GM19193 (cell line): ENCODE results near the gene PARN.

Experiments used
- POLR2A ChIP-seq: IDR thresholded peaks from 4 replicates; pipeline ENCODE4 v1.6.1; 2011; ENCODE audit not compliant: insufficient read depth, insufficient read length; ENCODE audit errors: extremely low read depth

Gene PARN

DNA sequence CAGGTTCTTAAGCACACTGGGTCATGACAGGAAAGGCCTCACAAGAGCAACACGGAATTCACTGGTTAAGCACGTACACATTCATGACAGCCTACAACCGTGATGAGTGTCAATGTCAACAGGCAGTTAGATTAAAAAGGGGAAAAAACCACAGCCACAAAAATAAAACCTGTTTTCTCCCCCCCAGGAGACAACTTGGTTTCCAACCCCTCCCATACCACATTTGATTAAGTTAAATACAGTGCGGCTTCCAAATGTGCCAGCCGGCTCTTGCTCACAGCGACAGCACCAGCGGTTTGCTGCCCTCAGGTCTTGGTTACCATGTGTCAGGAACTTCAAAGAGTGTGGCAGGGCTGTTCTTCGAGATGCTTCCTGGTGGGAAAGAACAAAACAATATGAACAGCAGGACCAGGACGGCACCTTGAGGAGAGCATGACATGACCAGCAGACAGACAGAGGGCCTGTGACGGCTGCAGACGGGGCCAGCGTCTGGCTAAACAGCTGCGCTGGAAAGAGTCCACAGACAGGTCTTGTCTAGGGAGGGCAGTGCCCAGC lies 193.6 kb downstream of the PARN start:
- TF ChIP-seq POLR2A = no peak

DNA sequence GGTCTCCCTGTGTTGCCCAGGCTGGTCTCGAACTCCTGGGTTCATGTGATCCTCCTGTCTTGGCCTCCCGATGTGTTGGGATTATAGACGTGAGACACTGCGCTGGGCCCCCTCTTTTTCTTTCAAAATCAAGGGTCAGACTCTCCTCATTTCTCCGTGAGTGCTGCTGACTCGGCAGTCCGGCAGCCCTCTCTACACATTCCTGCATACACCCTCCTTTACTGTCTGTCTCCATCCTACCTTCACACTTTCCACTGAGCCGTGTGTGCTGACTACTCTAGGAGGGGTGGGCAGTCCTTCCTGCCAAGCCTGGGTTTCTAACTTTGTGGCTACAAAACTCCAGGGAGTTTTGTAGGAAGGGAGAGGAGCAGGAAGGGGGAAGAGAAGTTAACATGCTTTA lies 195.2 kb downstream of the PARN start:
- TF ChIP-seq POLR2A = no peak

DNA sequence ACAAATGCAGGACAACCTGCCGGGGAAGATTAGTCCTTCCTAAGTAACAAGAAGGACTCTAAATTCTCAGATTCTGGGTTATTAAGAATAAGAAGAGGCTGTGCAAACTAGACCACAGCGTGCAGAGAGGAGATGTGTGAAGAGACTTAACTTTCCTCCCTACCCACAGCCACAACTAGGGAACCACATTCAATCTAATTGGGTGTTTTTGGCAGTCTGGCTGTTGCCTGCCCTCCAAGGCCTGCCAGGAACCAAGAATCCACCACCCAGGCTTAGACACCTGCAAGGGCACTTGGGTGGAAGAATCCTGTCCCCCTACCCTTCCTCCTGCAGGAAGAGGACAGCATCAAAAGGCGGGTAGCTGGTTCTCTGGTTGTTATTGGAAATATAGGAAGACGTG lies 202.0 kb downstream of the PARN start:
- TF ChIP-seq POLR2A = no peak

DNA sequence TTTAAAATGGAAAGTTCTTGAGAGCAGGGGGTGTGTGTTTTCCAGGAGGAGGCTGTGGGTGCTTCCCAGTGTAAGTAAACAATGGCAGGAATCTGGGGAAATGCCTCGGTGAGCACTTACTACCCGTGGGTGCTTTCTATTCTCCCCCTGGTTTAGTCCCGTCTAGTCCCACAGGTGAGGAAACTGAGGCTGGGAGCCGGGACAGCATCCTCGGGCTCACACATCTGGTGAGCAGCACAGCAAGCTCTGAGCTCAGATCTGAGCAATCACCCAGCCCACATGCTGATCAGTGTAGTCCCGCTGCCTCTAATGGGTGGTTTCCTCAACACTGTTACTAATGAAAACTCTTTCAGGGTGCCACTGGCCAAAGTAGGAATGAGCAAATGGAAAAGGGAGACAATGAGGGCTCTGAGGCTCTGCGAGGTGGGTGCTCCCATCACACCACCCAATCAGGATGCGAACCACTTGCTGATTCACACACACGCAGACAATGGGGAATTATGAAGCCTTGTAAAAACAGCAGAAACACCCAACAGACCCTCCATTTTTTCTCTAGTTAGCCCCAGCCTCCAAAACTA lies 202.6 kb downstream of the PARN start:
- no peak for TF ChIP-seq POLR2A

DNA sequence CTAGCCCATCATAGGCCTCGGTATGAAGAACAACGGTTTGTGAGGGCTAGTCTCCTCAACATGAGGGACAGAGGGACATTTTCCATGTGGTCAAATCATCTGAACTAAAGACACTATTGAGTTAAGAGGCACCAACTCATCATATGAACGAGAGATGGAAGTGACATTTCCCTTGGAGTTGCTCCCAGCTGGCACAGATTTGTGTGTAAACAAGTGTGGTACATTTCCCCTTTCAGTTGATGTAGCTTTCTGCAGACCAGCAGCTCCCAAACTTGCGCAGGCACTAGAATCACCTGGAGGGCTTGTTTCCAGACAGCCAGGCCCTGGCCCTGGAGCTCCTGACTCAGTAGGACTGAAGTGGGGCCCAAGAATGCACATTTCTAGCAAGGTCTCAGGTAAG lies 205.5 kb downstream of the PARN start:
- no peak for TF ChIP-seq POLR2A

DNA sequence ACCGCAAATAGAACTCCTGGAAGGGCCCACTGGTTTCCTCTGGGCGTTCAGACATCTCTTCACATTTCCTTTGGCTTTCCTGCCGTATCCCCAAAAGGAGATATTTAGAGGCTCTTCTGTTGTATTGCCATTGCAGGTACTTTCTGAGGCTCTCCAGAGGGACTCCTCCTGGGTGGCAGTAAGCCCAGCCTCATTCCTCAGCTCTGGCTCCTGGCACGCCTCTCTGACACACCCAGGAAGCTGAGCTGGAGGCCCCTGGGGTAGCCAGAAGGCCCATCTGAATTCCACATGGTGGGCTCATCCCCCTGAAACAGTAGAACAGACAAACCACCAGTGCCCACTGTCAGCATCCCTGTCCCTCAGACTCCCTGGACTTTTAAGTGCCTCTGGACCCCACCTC lies 206.7 kb downstream of the PARN start:
- TF ChIP-seq POLR2A = no peak

DNA sequence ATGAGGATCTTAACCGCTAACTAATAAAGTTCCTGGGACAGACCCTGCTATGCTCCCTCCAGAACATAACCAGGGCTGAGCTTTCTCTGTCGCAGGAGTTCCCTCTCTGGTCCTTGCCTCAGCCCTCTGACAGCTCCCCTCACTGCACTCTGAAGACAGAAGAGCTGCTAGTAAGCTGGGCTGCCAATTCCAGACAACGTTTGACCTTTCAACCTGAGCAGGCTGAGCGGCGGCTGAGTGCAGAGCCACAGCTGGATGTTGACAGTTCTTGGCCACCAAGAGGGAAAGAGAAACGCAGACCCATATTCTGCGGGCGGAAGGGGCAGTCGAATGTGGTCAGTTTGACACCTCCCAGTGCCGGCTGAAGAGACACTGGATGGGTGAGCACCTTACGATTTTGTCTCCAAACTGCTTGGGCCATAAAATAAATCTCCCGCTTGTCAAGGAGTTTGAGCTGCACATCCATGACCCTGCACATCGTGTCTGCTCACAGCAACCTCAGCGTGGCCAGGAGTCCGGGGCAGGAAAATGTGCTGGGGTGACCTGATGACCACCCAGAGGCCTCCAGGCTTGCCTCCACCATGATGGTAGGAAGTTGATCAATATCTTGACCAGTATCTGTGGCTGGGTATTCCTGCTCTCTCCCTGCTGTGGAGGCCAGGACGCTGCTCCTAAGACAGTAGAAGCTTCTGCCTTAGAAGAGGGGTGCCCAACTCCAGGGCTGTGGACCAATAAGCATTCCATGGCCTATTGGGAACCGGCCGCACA lies 209.2 kb downstream of the PARN start:
- TF ChIP-seq POLR2A = no peak

DNA sequence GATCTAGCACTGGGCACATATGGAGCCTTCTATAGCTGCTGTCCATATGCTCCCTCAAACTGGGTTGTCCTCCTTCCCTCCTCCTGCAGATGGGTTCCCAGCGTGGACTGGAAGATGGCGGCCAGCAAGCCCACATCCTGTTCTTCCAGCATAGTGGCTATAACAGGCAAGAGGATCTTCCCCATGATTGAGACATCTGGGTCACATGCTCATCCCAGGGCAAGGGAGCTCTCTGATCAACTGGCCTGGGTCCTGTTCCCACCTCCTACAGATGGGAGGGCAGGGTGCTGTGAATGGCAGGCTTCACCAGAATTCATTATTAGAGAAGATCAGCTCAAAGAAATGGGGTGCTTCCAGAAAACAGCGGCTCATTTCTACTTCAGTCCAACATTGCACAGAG lies 210.2 kb downstream of the PARN start:
- TF ChIP-seq POLR2A = no peak

DNA sequence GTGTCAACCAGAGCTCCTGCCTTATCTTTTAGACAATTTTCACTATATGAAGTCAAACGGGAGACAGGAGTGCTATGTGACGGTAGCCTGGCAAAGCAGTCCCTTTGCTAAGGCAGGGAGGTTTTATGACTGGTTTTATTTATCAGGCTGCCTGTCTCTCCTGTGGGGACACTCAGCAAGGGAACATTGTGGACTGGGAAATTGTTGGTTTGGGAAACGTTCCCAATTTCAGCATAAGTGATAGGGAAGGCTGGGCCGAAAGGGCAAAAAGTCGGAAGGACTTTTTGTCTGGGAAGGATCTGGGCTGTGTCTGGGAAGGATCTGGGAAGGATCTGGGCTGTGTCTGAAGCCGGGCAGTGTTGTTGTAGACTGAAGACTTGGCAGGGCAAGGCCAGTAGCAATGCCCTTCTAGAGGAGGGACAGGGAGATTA lies 211.2 kb downstream of the PARN start:
- no peak for TF ChIP-seq POLR2A

DNA sequence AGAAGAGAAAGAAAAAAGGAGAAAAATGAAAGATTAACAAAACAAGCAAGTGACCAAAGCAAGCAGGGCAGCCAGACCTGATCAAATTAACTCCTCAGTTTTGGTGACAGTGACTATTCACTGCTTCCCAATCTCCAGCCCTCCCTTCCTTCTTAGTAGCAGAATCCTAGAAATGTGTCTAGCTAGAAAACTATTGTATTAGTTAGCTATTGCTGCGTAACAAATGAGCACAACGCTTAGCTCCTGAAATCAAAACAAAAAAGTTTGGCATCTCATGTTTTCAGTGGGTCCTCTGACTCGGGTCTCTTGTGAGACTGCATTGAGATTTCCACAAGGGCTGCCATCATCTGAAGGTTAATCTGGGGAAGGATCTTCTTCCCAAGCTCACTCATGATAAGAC lies 213.9 kb downstream of the PARN start:
- TF ChIP-seq POLR2A = no peak

DNA sequence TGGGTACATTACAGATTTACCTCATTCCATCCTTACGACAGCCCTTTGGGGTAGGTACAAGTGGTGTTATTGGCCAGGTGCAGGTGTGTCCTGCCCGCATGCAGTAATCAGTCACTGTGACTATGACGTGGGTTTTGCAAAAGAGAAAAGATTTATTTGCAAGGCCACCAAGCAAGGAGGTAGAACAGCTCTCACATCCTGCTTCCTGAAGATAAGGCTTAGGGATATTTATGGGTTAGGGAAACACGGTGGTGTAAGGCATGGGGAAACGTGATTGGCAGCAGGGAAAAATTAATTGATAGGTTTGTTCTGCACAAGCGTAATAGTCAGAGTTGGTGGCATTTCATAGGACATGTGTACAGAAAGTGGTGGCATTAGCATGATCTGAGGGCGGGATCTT lies 214.8 kb downstream of the PARN start:
- TF ChIP-seq POLR2A = no peak

DNA sequence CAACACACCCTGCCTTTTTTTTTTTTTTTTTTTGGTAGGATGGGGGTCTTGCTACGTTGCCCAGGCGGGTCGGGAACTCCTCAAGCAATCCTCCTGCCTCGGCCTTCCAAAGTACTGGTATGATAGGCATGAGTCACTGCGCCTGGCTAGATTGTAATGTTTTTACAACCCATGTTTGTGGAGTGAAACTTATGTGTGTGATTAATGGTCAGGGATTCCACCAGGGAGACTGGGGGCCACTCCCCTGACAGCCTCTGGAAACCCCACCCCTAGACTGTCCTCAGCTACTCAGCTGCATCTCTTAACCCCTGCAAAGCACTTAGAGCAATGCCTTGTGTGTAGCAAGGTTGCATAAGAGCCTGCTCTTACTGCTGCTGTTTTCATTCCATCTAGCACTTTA lies 220.5 kb downstream of the PARN start:
- TF ChIP-seq POLR2A = no peak

DNA sequence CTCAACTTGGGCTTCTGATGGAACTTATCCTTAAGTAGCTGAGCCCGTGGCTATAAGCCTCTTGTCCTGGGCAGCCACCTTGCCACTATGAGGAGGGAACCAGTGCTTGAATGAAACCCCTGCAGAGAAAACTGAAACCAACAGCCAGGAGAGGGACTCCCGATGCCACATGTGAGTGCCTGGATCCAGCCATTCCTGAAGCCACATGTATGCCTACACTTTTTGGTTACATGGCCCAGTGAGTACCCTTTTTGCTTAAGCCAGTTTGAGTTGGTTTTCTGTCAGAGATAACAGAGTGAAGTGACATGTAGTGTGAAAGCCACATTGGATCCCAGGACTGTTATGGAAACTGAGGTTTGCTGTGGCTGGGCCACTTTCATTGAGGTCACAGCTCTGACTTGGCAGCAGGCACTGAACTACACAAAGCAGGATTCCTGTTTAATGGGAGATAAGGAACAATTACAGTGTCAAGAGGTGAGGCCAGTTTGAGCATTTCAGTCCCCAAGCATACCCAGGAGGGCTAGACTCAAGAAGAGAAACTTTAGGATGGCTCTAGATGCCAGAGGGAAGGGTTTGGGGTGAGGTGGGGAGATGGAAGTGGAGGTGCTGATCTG lies 222.2 kb downstream of the PARN start:
- TF ChIP-seq POLR2A = no peak

DNA sequence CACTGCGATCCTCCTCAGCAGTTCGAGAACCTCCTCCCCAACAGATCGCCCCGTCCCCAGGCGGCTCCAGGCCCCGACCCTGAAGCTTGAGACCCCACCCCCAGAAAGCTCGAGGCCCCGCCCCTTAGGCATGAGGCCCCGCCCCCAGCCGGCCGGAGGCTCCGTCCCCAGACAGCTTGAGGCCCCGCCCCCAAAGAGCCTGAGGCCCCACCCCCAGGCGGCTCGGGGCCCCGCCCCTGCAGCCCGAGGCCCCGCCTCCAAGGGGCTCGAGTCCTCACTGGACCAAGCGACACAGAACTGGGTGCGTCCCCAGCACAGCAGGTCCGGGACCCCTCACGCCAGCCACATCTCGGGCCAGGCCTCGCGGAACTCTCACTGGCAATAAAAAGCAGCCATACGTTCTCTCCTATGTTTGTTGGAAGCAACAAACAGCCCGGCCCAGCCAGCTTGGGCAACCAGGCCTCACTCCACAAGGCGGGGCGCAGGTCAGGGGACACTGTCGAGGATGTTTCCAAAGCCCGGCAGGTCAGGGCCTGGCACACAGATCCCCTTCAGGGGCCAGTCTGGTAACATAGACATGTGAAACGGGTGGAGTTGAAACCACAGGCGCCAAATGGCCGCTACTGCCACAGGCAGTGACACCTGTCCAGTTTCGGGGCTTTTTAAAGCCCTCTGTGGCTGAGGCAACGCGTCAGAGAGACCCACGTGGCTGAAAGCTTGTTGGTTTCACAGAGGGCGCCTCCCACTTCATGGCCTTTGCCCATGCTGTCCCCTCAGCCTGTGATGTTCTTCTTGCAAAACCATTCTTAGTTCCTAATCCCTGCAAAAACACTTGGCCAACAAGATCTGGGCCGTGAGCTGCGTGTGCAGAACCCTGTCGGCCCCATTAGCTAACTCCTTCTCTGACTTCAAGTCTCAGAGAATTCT lies 224.2 kb downstream of the PARN start:
- peak; percentile 52 for TF ChIP-seq POLR2A

DNA sequence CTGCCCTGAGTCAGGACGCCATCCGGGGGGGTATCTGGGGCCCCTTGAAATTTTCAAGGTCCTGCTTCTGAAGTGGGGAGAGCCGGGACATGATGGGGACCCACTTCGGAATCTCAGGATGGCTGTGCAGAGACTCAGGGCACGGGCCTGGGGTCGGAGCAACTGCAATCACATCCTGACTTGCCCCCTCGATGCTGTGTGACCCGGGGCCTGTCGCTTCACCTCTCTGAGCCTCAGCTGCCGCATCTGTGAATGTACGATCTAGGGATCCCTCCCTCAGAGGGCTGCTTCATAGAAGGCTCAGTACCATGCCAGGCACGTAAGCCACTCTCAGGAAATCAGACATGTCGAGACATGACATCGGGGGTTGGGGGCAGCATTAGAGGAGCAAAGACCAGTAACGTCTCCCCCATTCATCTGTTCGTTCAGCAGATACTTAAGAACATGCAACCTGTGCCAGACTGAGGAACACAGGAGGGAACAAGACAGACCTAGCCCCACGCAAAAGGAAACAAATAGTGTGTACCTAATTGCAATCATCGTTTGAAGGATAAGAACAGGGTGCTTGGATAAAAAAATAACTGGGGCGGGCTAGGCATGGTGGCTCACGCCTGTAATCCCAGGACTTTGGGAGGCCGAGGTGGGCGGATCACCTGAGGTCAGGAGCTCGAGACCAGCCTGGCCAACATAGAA lies 229.6 kb downstream of the PARN start:
- TF ChIP-seq POLR2A = no peak
